Measurements from ENCODE around the gene OCRL.
"Not testable (repeated sequence)": the region's sequence is repeated elsewhere in the genome, so short reads cannot be mapped to it uniquely, and the experiment has no call there.

DNA sequence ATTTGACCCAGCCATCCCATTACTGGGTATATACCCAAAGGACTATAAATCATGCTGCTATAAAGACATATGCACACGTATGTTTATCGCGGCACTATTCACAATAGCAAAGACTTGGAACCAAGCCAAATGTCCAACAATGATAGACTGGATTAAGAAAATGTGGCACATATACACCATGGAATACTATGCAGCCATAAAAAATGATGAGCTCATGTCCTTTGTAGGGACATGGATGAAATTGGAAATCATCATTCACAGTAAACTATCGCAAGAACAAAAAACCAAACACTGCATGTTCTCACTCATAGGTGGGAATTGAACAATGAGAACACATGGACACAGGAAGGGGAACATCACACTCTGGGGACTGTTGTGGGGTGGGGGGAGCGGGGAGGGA is 24.3 kb downstream of the OCRL start:
- TF ChIP-seq CTCF (IDR thresholded peaks at IDR 0.05; ENCODE audit: insufficient read depth, low read length, poor library complexity, severe bottlenecking); EZH2phosphoT487 (conservative IDR thresholded peaks at IDR 0.05; ENCODE audit: low read length): not testable (repeated sequence)
